GM12878 (cell line): ENCODE measurements around the gene GALNT17. TPM values are rescaled to one million over a fixed set of nuclear protein-coding genes. Genes with fewer than 3 reads are reported as not detected.

Source experiments
- ATAC-seq: fragments of 200-7000 bp; cut with Tn5 transposase; 3 replicates; pipeline ENCODE4 v1.9.1; 2020; ENCODE audit warnings: mild to moderate bottlenecking, moderate library complexity
- BruUV-seq: library from RNA; stranded (reverse); fragments of 400-500 nt; replicated peaks from 2 replicates; lab custom pipeline; 2021; lab: Mats Ljungman, UMichigan
- CTCF ChIA-PET: fragments of 300-600 bp; sonication (Branson Sonifier 250); formaldehyde crosslinking; extraction: SDS; loops from one replicate; lab custom pipeline; 2021; ENCODE audit warnings: inconsistent platforms; lab: Yijun Ruan, JAX
- POLR2A ChIA-PET: fragments of 350-600 bp; formaldehyde crosslinking; extraction: SDS; loops from one replicate; lab custom pipeline; 2021; ENCODE audit warnings: inconsistent platforms; lab: Charles Lee
- RAD21 ChIA-PET: fragments of 300-600 bp; sonication (Branson Sonifier 250); formaldehyde crosslinking; loops from one replicate; lab custom pipeline; 2023; ENCODE audit warnings: antibody characterized with exemption; ENCODE audit not compliant: unreplicated experiment; lab: Charles Lee
- SMC1A ChIA-PET: fragments of 300-600 bp; sonication (Branson Sonifier 250); formaldehyde crosslinking; loops from one replicate; lab custom pipeline; 2023; ENCODE audit not compliant: unreplicated experiment, uncharacterized antibody; lab: Charles Lee
- DNase-seq: peaks from one replicate; pipeline ENCODE4 v3.0.0-alpha.2; 2011; ENCODE audit warnings: low read depth, low spot score
- FAIRE-seq: peaks from 3 replicates; lab custom pipeline; 2011; peaks lifted over from hg19 to GRCh38; lab: Jason Lieb, UNC
- H2AFZ ChIP-seq: 2 replicates; pipeline ENCODE4 v1.6.0; 2011; ENCODE audit warnings: low read depth, low read length, control low read depth; ENCODE audit not compliant: control insufficient read depth
- H3K27ac ChIP-seq: 2 replicates; pipeline ENCODE4 v1.5.1; 2011; ENCODE audit warnings: control low read depth; ENCODE audit not compliant: control insufficient read depth, insufficient read depth
- H3K27me3 ChIP-seq, 2 experiments: replicated peaks in 1 of 2; 2 replicates each; pipeline versions ENCODE4 v1.6.0 to v1.6.1; 2011; ENCODE audit warnings: low read length in 1 of 2; ENCODE audit not compliant: control insufficient read depth in 2 of 2, insufficient read depth in 2 of 2
- H3K36me3 ChIP-seq, 2 experiments: 2 replicates each; pipeline ENCODE4 v1.5.1; 2011; ENCODE audit warnings: low read length in 1 of 2; ENCODE audit not compliant: control insufficient read depth in 2 of 2, insufficient read depth in 2 of 2
- H3K4me1 ChIP-seq: 2 replicates; pipeline ENCODE4 v1.6.1; 2011; ENCODE audit warnings: mild to moderate bottlenecking, low read length, moderate library complexity, mixed read lengths; ENCODE audit not compliant: control insufficient read depth, insufficient read depth
- H3K4me2 ChIP-seq: 2 replicates; pipeline ENCODE4 v1.6.0; 2011; ENCODE audit warnings: control low read depth; ENCODE audit not compliant: control insufficient read depth, insufficient read depth
- H3K4me3 ChIP-seq: fragments of 200-600 bp; sonication (generic); 2 replicates; pipeline ENCODE4 v1.5.1; 2016
- H3K79me2 ChIP-seq: 2 replicates; pipeline ENCODE4 v1.6.0; 2011; ENCODE audit warnings: low read length; ENCODE audit not compliant: control insufficient read depth, insufficient read depth
- H3K9ac ChIP-seq: 2 replicates; pipeline ENCODE4 v1.8.0; 2011; ENCODE audit warnings: low read length, control low read depth, mixed read lengths; ENCODE audit not compliant: control insufficient read depth, insufficient read depth
- H3K9me3 ChIP-seq: replicated peaks from 3 replicates; pipeline ENCODE4 v1.5.1; 2011; ENCODE audit warnings: mild to moderate bottlenecking, low read length; ENCODE audit not compliant: control insufficient read depth, insufficient read depth
- H4K20me1 ChIP-seq: 2 replicates; pipeline ENCODE4 v1.6.0; 2011; ENCODE audit not compliant: control insufficient read depth, insufficient read depth
- CBFB ChIP-seq: IDR thresholded peaks from 2 replicates; pipeline ENCODE4 v1.6.1; 2016; ENCODE audit warnings: antibody characterized with exemption, low read depth
- CHD4 ChIP-seq: fragments of 200-600 bp; sonication (generic); IDR thresholded peaks from 2 replicates; pipeline ENCODE4 v1.6.1; 2016; ENCODE audit warnings: mild to moderate bottlenecking
- ETV6 ChIP-seq, 2 experiments: fragments of 450-650 bp in 1 of 2; IDR thresholded peaks in 1 of 2; conservative IDR thresholded peaks in 1 of 2; 2 replicates each; pipeline ENCODE4 v1.6.1; 2014; ENCODE audit warnings: antibody characterized with exemption in 1 of 2, borderline replicate concordance in 1 of 2, low read depth in 1 of 2, mild to moderate bottlenecking in 1 of 2, moderate library complexity in 1 of 2
- HCFC1 ChIP-seq: fragments of 150-350 bp; IDR thresholded peaks from 2 replicates; pipeline ENCODE4 v1.6.1; 2014; ENCODE audit warnings: low read length
- KAT2A ChIP-seq: conservative IDR thresholded peaks from 2 replicates; pipeline ENCODE4 v1.6.1; 2011; ENCODE audit warnings: low read depth, low read length; ENCODE audit not compliant: control insufficient read depth
- LARP7 ChIP-seq: fragments of 450-650 bp; IDR thresholded peaks from 2 replicates; pipeline ENCODE4 v1.6.1; 2017; ENCODE audit warnings: mild to moderate bottlenecking
- MEF2B ChIP-seq: fragments of 450-650 bp; IDR thresholded peaks from 2 replicates; pipeline ENCODE4 v1.6.1; 2018; ENCODE audit warnings: mild to moderate bottlenecking, moderate library complexity; ENCODE audit not compliant: partially characterized antibody, poor library complexity, severe bottlenecking
- NBN ChIP-seq: fragments of 450-650 bp; IDR thresholded peaks from 2 replicates; pipeline ENCODE4 v1.6.1; 2016
- NFIC ChIP-seq: IDR thresholded peaks from 2 replicates; pipeline ENCODE4 v1.6.1; 2012; ENCODE audit warnings: low read depth, mild to moderate bottlenecking, inconsistent platforms, low read length, moderate library complexity
- NR2C2 ChIP-seq: IDR thresholded peaks from 2 replicates; pipeline ENCODE4 v1.6.1; 2011; ENCODE audit warnings: borderline replicate concordance, low read depth; ENCODE audit not compliant: control insufficient read depth, insufficient read length
- SMAD1 ChIP-seq: fragments of 450-650 bp; IDR thresholded peaks from 2 replicates; pipeline ENCODE4 v1.6.1; 2018; ENCODE audit warnings: mild to moderate bottlenecking, low read depth; ENCODE audit not compliant: partially characterized antibody
- SREBF1 ChIP-seq: IDR thresholded peaks from 2 replicates; pipeline ENCODE4 v1.6.1; 2012; ENCODE audit warnings: mild to moderate bottlenecking, low read length
- SUPT20H ChIP-seq: IDR thresholded peaks from 2 replicates; pipeline ENCODE4 v1.6.1; 2011; ENCODE audit warnings: low read depth, mild to moderate bottlenecking, low read length, moderate library complexity, borderline replicate concordance; ENCODE audit not compliant: control insufficient read depth
- TCF7 ChIP-seq: IDR thresholded peaks from 2 replicates; pipeline ENCODE4 v1.6.1; 2014; ENCODE audit warnings: antibody characterized with exemption, borderline replicate concordance
- ZSCAN29 ChIP-seq: fragments of 450-650 bp; IDR thresholded peaks from 2 replicates; pipeline ENCODE4 v1.6.1; 2017; ENCODE audit warnings: mild to moderate bottlenecking, moderate library complexity
- WGBS: methylation state at CpG from one replicate; pipeline ENCODE4 v1.1.6; 2016; ENCODE audit warnings: low lambda C conversion rate; ENCODE audit not compliant: insufficient replicate concordance, insufficient coverage; ENCODE audit errors: missing lambda C conversion rate; 5-methylcytosine and 5-hydroxymethylcytosine counted together
- in situ Hi-C: fragments of 300-500 bp; cut with MboI; formaldehyde crosslinking; loops from 9 replicates; pipeline ENCODE4 v1.14.3; 2018; ENCODE audit warnings: mixed read lengths
- intact Hi-C: fragments of 100-400 bp; cut with micrococcal nuclease; formaldehyde crosslinking; loops from one replicate; pipeline ENCODE4 v1.14.2; 2022; ENCODE audit not compliant: unreplicated experiment
- polyA plus RNA-seq, 11 experiments: library from polyadenylated mRNA; depleted of rRNA in 4 of 11; unstranded in 6 of 11; stranded (reverse) in 5 of 11; fragments of >200 nt; fragmentation: Nextera tagmentation in 4 of 11; fragmentation: Illumina TruSeq in 1 of 11; extraction: Ambion mirVana in 4 of 11; extraction: Trizol in 1 of 11; gene quantifications; 1 replicate in 1 of 11; 2 replicates in 10 of 11; pipeline versions ENCODE4 v1.2.1 to v1.2.3, GENCODE V29; 2011 to 2016; ENCODE audit warnings: inconsistent platforms in 2 of 11, missing spikeins in 2 of 11, low read depth in 1 of 11
- total RNA-seq, 4 experiments: library from RNA; depleted of rRNA in 3 of 4; stranded (reverse); fragments of >200 nt in 3 of 4; fragmentation: Illumina TruSeq in 1 of 4; extraction: Trizol in 1 of 4; gene quantifications; 2 replicates each; pipeline versions ENCODE4 v1.2.1 to v1.2.3, GENCODE V29; 2013 to 2021
- TF ChIP-seq, protein P1 (sequence below): fragments of 450-650 bp; IDR thresholded peaks from 2 replicates; pipeline ENCODE4 v1.6.1; 2014; ENCODE audit warnings: mild to moderate bottlenecking

GALNT17 gene
- total and polyA plus RNA-seq, 10 of the 15 experiments (the other 5 are each of a cell fraction or from before 2014, with no cell fraction given) = 0.12 to 0.15 TPM; not detected in 8

DNA sequence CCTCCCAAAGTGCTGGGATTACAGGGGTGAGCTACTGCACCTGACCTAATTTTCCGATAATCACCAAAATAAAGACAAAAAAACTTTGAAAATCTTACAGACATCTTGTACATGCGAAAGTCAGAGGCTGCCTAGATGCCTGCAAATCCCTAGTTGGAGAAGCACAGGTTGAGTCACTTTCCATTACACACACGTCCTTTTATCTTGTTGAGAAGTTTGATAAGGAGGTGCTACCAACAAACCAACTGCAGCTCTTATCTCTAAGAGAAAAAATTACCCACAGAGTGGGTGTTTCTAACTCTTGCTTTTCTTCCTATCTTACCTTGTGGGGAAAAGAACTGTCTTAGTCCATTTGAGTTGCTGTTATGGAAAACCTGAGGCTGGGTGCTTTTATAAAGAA lies 589.8 kb downstream of the GALNT17 start:
- H3K27me3 ChIP-seq = no peaks in the 10 kb centered on the region
- no peak for ATAC-seq
- ChIA-PET SMC1A (no interaction called here), POLR2A (no interaction called here), CTCF (no interaction called here), RAD21 (interaction anchor here (0.5 kb wide), 1 partner anchor 1358 kb away, joined by 3 read pairs; no protein-coding TSS in a partner anchor)
- in situ Hi-C loops (no loop called here), intact Hi-C loops (no loop called here)
- H3K4me3 ChIP-seq = no peak overlapping the region
- WGBS = 6% methylated on average over 3 of the region's 3 CpGs
- no TSS peak for BruUV-seq
- no peak overlapping the region for H3K4me2 ChIP-seq
- no peak overlapping the region for H3K27ac ChIP-seq
- TF ChIP-seq KAT2A (no peak), ZSCAN29 (no peak), LARP7 (no peak), NBN (no peak), NR2C2 (no peak), HCFC1 (no peak), SREBF1 (no peak), TCF7 (no peak), CBFB (no peak), SUPT20H (no peak), ETV6 (conservative IDR thresholded peaks at IDR 0.05 in 1 of 2, IDR thresholded peaks at IDR 0.05 in 1 of 2; ENCODE audit: borderline replicate concordance in 1 of 2, low read depth in 1 of 2) (no peak), NFIC (no peak), CHD4 (no peak), SMAD1 (no peak), MEF2B (no peak)
- TF ChIP-seq, protein P1, sequence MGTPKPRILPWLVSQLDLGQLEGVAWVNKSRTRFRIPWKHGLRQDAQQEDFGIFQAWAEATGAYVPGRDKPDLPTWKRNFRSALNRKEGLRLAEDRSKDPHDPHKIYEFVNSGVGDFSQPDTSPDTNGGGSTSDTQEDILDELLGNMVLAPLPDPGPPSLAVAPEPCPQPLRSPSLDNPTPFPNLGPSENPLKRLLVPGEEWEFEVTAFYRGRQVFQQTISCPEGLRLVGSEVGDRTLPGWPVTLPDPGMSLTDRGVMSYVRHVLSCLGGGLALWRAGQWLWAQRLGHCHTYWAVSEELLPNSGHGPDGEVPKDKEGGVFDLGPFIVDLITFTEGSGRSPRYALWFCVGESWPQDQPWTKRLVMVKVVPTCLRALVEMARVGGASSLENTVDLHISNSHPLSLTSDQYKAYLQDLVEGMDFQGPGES = no peak
- no peak overlapping the region for H3K9ac ChIP-seq
- FAIRE-seq = no peak
- H4K20me1 ChIP-seq = no peaks in the 10 kb centered on the region
- H3K9me3 ChIP-seq = no peaks in the 10 kb centered on the region; the same call in 2 of the 3 replicates
- no peaks in the 10 kb centered on the region for H3K4me1 ChIP-seq
- H3K36me3 ChIP-seq = no peaks in the 10 kb centered on the region
- H3K79me2 ChIP-seq = no peaks in the 10 kb centered on the region
- H2AFZ ChIP-seq = no peak overlapping the region
- DNase-seq = no peak
